ENCODE measurements around the gene GALK2. TPM values are rescaled to one million over a fixed set of nuclear protein-coding genes. Genes with fewer than 3 reads are reported as not detected.

The GALK2 gene
- polyA plus RNA-seq, 2 of the 4 experiments (the other 2 are of a cell fraction), result 26.8 to 40.5 TPM

- FAIRE-seq (no peak), ATAC-seq (no peak), DNase-seq (ENCODE audit: low read depth in 1 of 2, low spot score in 1 of 2) (no peak)
- no peak for TF ChIP-seq KDM5A (IDR thresholded peaks at IDR 0.05)
- TF ChIP-seq PHF8 (IDR thresholded peaks at IDR 0.05; ENCODE audit: borderline replicate concordance, low read depth), result no peak
- no peak for TF ChIP-seq FOXS1 (CRISPR knock-in tag; IDR thresholded peaks at IDR 0.05)
- TF ChIP-seq POLR2AphosphoS2 (conservative IDR thresholded peaks at IDR 0.05; ENCODE audit: low read length), result no peak
- 59% methylated on average over 3 of the region's 3 CpGs for WGBS (ENCODE audit: missing lambda C conversion rate)
- Histone ChIP-seq H3K4me2 (no peak overlapping the region), H3K27ac (no peak overlapping the region), H3K4me1 (no peaks in the 10 kb centered on the region), H3K9me3 (no peaks in the 10 kb centered on the region), H3K4me3 (no peak overlapping the region)
- ChIA-PET POLR2A (no interaction called here), CTCF (no interaction called here)
Observed at GRCh38 chr15:49361370-49361769, 191.3 kb downstream of the GALK2 start.

GRCh38 chr15:49366496-49366895, 196.4 kb downstream of the GALK2 start:
- H3K4me2 ChIP-seq, result no peak overlapping the region
- no peak overlapping the region for H3K4me3 ChIP-seq
- no peaks in the 10 kb centered on the region for H3K4me1 ChIP-seq
- ChIA-PET POLR2A (no interaction called here), CTCF (no interaction called here)
- WGBS (ENCODE audit: missing lambda C conversion rate), result 91% methylated on average over 8 of the region's 22 CpGs
- H3K9me3 ChIP-seq, result no peaks in the 10 kb centered on the region
- no peak for TF ChIP-seq HOXB13 (CRISPR knock-in tag; IDR thresholded peaks at IDR 0.05; ENCODE audit: low read depth)
- TF ChIP-seq CHD2 (IDR thresholded peaks at IDR 0.05; ENCODE audit: low read length, partially characterized antibody), result no peak
- no peak for TF ChIP-seq RAD21 (conservative IDR thresholded peaks at IDR 0.05 in 1 of 2, IDR thresholded peaks at IDR 0.05 in 1 of 2)
- no peak for TF ChIP-seq BHLHE40 (IDR thresholded peaks at IDR 0.05; ENCODE audit: low read depth, low read length)
- TF ChIP-seq MAZ (IDR thresholded peaks at IDR 0.05; ENCODE audit: borderline replicate concordance, low read depth, low read length), result no peak
- TF ChIP-seq MAX (IDR thresholded peaks at IDR 0.05), result no peak
- no peak for TF ChIP-seq ELK1 (IDR thresholded peaks at IDR 0.05; ENCODE audit: low read depth, low read length)
- TF ChIP-seq ZNF302 (CRISPR knock-in tag; IDR thresholded peaks at IDR 0.05), result no peak
- no peak for TF ChIP-seq RNF2 (IDR thresholded peaks at IDR 0.05; ENCODE audit: borderline replicate concordance, low read depth)
- TF ChIP-seq FOXS1 (CRISPR knock-in tag; IDR thresholded peaks at IDR 0.05), result no peak
- TF ChIP-seq USF2 (IDR thresholded peaks at IDR 0.05), result no peak
- no peak for TF ChIP-seq ESRRA (IDR thresholded peaks at IDR 0.05; ENCODE audit: borderline replicate concordance, low read length)
- no peak for TF ChIP-seq BCL3 (IDR thresholded peaks at IDR 0.05)
- no peak for TF ChIP-seq NFE2L2 (conservative IDR thresholded peaks at IDR 0.05; ENCODE audit: low read length)
- TF ChIP-seq CBX2 (IDR thresholded peaks at IDR 0.05; ENCODE audit: borderline replicate concordance, low read depth), result no peak
- no peak for TF ChIP-seq REST (IDR thresholded peaks at IDR 0.05)
- TF ChIP-seq MAFK (IDR thresholded peaks at IDR 0.05; ENCODE audit: partially characterized antibody), result no peak
- TF ChIP-seq HES2 (IDR thresholded peaks at IDR 0.05), result no peak
- TF ChIP-seq KDM1A (IDR thresholded peaks at IDR 0.05; ENCODE audit: low read depth), result no peak
- FAIRE-seq (no peak), ATAC-seq (no peak), DNase-seq (ENCODE audit: low read depth in 1 of 2, low spot score in 1 of 2) (no peak)
- H3K27ac ChIP-seq, result no peak overlapping the region
